Cerebellar nuclear complex (tissue), 1 donor: ENCODE measurements around the gene NFS1.
"Not testable (repeated sequence)": the region's sequence is repeated elsewhere in the genome, so short reads cannot be mapped to it uniquely, and the experiment has no call there.

Source experiments
- DNase-seq, 2 experiments: peaks; one replicate each; lab custom pipeline; 2025; lab: John Stamatoyannopoulos, UW

The NFS1 gene

GRCh38 chr20:35699127-35699956 is at the start of gene NFS1, which contains the start of gene ROMO1:
Gene NFS1 (minus strand): TSS chr20:35699352. CDS start chr20:35699288, 64 bp downstream.
Gene ROMO1 (plus strand): TSS chr20:35699405. CDS start chr20:35699633, 228 bp downstream.
- DNase-seq = peak in 1 of 2 experiments; percentile 47

GRCh38 chr20:35744492-35744841 is 45.3 kb upstream of the NFS1 start:
- not testable (repeated sequence) for DNase-seq

GRCh38 chr20:35743693-35744491 is 44.7 kb upstream of the NFS1 start:
- no peak for DNase-seq

- no peak for DNase-seq
Observed at GRCh38 chr20:35742741-35743523, 43.8 kb upstream of the NFS1 start.

GRCh38 chr20:35741892-35742740 is 43.0 kb upstream of the NFS1 start, which contains the start of gene RBM39:
Gene RBM39 (minus strand): TSS chr20:35742260. CDS start chr20:35740874, 1,386 bp downstream.
- peak; percentile 93 to 100 for DNase-seq

GRCh38 chr20:35739294-35740163 is 40.4 kb upstream of the NFS1 start:
- no peak for DNase-seq

GRCh38 chr20:35738410-35739179 is 39.4 kb upstream of the NFS1 start:
- no peak for DNase-seq

- DNase-seq = no peak
Observed at GRCh38 chr20:35737865-35738333, 38.7 kb upstream of the NFS1 start.

- DNase-seq = no peak
Observed at GRCh38 chr20:35735826-35736470, 36.8 kb upstream of the NFS1 start.

GRCh38 chr20:35734777-35735649 is 35.9 kb upstream of the NFS1 start:
- DNase-seq = no peak

GRCh38 chr20:35734374-35734773 is 35.2 kb upstream of the NFS1 start:
- no peak for DNase-seq

- DNase-seq = no peak
Observed at GRCh38 chr20:35732644-35732982, 33.5 kb upstream of the NFS1 start.

GRCh38 chr20:35731862-35732643 is 32.9 kb upstream of the NFS1 start:
- no peak for DNase-seq

GRCh38 chr20:35731469-35731788 is 32.3 kb upstream of the NFS1 start:
- no peak for DNase-seq

- DNase-seq = no peak
Observed at GRCh38 chr20:35730583-35731468, 31.7 kb upstream of the NFS1 start.
